Kidney epithelial cell (primary cell): ENCODE results near the gene GINS1. TPM values are rescaled to one million over a fixed set of nuclear protein-coding genes. Genes with fewer than 3 reads are reported as not detected.

Experiments
- DNase-seq: peaks from one replicate; pipeline ENCODE4 v3.0.0-alpha.2; 2010; ENCODE audit warnings: low read depth
- H3K27me3 ChIP-seq: 2 replicates; pipeline ENCODE4 v1.6.0; 2011; ENCODE audit warnings: low read length; ENCODE audit not compliant: control insufficient read depth, insufficient read depth
- H3K36me3 ChIP-seq: 2 replicates; pipeline ENCODE4 v1.5.1; 2011; ENCODE audit warnings: low read length; ENCODE audit not compliant: control insufficient read depth, insufficient read depth
- H3K4me3 ChIP-seq: 2 replicates; pipeline ENCODE4 v1.5.1; 2011; ENCODE audit warnings: low read depth, mild to moderate bottlenecking, control low read depth, low read length
- CTCF ChIP-seq: IDR thresholded peaks from 2 replicates; pipeline ENCODE4 v1.5.1; 2011; ENCODE audit warnings: mild to moderate bottlenecking, moderate library complexity, low read length, control low read depth, inconsistent platforms; ENCODE audit not compliant: insufficient read depth, poor library complexity, severe bottlenecking
- total RNA-seq: library from RNA; depleted of rRNA; stranded (reverse); fragments of >200 nt; gene quantifications from 2 replicates; pipeline ENCODE4 v1.2.3, GENCODE V29; 2015

Gene GINS1
- total RNA-seq, 1 donor from 2014 or later: 6.6 TPM

GRCh38 chr20:25484224-25484846 is 76.9 kb downstream of the GINS1 start:
- no peak for DNase-seq
- no peak for TF ChIP-seq CTCF
- H3K4me3 ChIP-seq: no peak overlapping the region
- no peaks in the 10 kb centered on the region for H3K36me3 ChIP-seq
- H3K27me3 ChIP-seq: no peaks in the 10 kb centered on the region

DNA sequence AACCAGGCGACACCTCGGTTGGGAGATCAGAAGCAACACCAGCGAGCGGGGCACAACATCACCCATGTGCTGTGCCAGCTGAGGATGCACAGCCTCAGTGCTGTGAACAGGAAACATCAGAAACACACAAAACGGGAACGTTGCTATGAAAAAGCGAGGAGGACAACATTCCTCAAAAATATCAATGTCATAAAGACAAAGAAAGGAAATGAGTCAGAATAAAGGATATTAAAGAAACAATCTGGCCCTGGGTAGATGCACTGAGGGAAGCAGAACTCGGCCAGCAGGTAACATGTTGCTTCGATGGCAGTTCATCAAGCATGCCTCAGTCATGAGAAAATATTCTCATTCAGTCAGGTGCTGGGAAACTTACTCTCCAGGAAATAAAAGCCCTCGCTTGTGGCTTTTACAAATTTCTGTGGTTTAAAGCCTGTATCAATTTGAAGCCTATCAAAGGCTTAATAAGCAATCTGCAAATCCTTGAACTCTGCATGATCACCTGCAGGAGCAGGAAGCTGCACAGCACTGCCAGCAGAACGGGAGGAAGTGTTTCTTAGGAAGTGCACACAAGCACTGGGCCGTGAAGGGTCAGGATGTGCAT is 77.5 kb downstream of the GINS1 start:
- Histone ChIP-seq H3K36me3 (no peaks in the 10 kb centered on the region), H3K27me3 (no peaks in the 10 kb centered on the region), H3K4me3 (no peak overlapping the region)
- no peak for TF ChIP-seq CTCF
- peak; percentile 14 for DNase-seq

DNA sequence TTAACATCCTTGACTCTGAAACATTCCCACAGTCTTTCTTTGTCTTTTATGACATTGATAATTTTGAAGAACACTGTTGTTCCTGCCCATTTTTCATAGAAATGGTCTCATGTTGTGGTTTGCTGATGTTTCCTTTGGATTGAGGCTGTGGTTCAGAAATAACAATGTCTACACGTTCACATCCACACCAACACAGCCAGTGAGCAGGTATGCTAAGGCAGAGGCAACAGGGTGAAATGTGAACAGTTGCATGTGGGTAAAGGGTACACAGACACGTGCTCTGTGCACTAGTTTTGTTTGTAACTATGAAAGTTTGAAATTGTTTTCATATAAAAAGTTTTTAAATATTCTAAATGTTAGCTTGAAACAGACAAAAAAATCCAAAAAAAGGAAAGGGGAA is 78.4 kb downstream of the GINS1 start:
- TF ChIP-seq CTCF: no peak
- H3K36me3 ChIP-seq: no peaks in the 10 kb centered on the region
- no peaks in the 10 kb centered on the region for H3K27me3 ChIP-seq
- no peak overlapping the region for H3K4me3 ChIP-seq
- no peak for DNase-seq

DNA sequence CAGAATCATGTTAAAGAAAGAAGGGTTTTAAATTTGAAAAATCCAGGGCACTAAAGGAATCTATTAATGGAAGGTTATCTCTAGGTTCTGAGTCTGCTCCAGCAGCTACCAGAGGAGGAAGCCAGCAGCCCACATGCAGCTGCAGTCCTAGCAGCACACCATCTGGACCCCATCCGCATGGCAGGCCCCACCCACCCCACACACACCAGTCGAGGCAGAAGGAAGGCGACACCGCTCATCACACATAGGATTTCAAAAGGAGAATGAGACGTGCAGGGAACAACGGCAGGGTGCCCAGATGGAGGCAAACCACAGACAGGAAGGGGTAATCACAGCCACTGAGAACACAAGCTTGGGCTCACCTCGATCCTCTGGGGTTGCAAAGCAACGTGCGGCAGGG is 78.9 kb downstream of the GINS1 start:
- DNase-seq: no peak
- Histone ChIP-seq H3K27me3 (no peaks in the 10 kb centered on the region), H3K4me3 (no peak overlapping the region), H3K36me3 (no peaks in the 10 kb centered on the region)
- TF ChIP-seq CTCF: no peak

GRCh38 chr20:25487306-25487705 is 79.8 kb downstream of the GINS1 start:
- Histone ChIP-seq H3K27me3 (no peaks in the 10 kb centered on the region), H3K36me3 (no peaks in the 10 kb centered on the region), H3K4me3 (no peak overlapping the region)
- DNase-seq: no peak
- TF ChIP-seq CTCF: no peak

DNA sequence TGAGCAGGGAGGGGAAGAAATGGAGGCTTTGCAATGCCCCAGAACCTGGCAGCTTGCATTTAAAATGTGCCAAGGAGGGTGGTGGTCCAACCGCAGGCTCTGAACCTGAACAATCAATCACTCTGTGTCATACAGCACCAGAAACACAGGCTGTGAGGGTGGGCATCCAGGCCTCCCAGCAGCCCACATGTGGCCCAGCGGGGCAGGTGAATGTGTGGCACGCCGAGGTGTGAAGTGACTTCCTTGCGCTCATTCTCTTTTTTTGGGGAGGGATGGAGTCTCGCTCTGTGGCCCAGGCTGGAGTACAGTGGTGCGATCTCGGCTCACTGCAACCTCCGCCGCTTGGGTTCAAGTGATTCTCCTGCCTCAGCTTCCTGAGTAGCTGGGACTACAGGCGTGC is 80.5 kb downstream of the GINS1 start:
- Histone ChIP-seq H3K27me3 (no peaks in the 10 kb centered on the region), H3K4me3 (no peak overlapping the region), H3K36me3 (no peaks in the 10 kb centered on the region)
- no peak for TF ChIP-seq CTCF
- DNase-seq: no peak
